Fibroblast of villous mesenchyme (primary cell): Measurements from ENCODE around the gene GRIPAP1. TPM values are rescaled to one million over a fixed set of nuclear protein-coding genes. Genes with fewer than 3 reads are reported as not detected.

ENCODE experiments used
- DNase-seq: peaks from one replicate; pipeline ENCODE4 v3.0.0-alpha.2; 2010; ENCODE audit warnings: low read depth
- H3K4me3 ChIP-seq: 2 replicates; pipeline ENCODE4 v1.5.1; 2011; ENCODE audit warnings: low read depth, mild to moderate bottlenecking, low read length
- CTCF ChIP-seq: IDR thresholded peaks from 2 replicates; pipeline ENCODE4 v1.5.1; 2012; ENCODE audit warnings: low read depth, mild to moderate bottlenecking, low read length; ENCODE audit not compliant: insufficient read depth
- total RNA-seq: library from RNA; depleted of rRNA; stranded (reverse); fragments of >200 nt; gene quantifications from 2 replicates; pipeline ENCODE4 v1.2.3, GENCODE V29; 2012

GRIPAP1 gene
- total RNA-seq, 1 donor: 14.2 TPM

GRCh38 chrX:48937054-48937907, 64.8 kb downstream of the GRIPAP1 start:
- peak; percentile 19 for DNase-seq
- no peak overlapping the region for H3K4me3 ChIP-seq
- TF ChIP-seq CTCF: peak; percentile 19

- no peak overlapping the region for H3K4me3 ChIP-seq
- DNase-seq: no peak
These were observed 65.5 kb downstream of the GRIPAP1 start for GRCh38 chrX:48936429-48937053.

GRCh38 chrX:48935301-48935670, 66.8 kb downstream of the GRIPAP1 start:
- no peak for TF ChIP-seq CTCF
- H3K4me3 ChIP-seq: no peak overlapping the region
- no peak for DNase-seq

More at GRCh38 chrX:48936429-48937053, 65.5 kb downstream of the GRIPAP1 start:
- TF ChIP-seq CTCF: no peak

GRCh38 chrX:48934581-48935300, 67.3 kb downstream of the GRIPAP1 start:
- no peak for TF ChIP-seq CTCF
- DNase-seq: no peak
- no peak overlapping the region for H3K4me3 ChIP-seq

GRCh38 chrX:48933757-48934156, 68.3 kb downstream of the GRIPAP1 start:
- H3K4me3 ChIP-seq: no peak overlapping the region
- no peak for TF ChIP-seq CTCF
- DNase-seq: no peak

GRCh38 chrX:48927736-48928382, 74.2 kb downstream of the GRIPAP1 start:
- no peak for DNase-seq
- H3K4me3 ChIP-seq: no peak overlapping the region
- no peak for TF ChIP-seq CTCF
